ENCODE data around the gene LDAH. TPM values are rescaled to one million over a fixed set of nuclear protein-coding genes. Genes with fewer than 3 reads are reported as not detected.
A peak's percentile ranks its signal among the peaks of the same experiment; 100 is the strongest.

The LDAH gene
- total RNA-seq, 4 donors from 2014 or later = 7.4 to 14.5 (median 13.5) TPM

DNA sequence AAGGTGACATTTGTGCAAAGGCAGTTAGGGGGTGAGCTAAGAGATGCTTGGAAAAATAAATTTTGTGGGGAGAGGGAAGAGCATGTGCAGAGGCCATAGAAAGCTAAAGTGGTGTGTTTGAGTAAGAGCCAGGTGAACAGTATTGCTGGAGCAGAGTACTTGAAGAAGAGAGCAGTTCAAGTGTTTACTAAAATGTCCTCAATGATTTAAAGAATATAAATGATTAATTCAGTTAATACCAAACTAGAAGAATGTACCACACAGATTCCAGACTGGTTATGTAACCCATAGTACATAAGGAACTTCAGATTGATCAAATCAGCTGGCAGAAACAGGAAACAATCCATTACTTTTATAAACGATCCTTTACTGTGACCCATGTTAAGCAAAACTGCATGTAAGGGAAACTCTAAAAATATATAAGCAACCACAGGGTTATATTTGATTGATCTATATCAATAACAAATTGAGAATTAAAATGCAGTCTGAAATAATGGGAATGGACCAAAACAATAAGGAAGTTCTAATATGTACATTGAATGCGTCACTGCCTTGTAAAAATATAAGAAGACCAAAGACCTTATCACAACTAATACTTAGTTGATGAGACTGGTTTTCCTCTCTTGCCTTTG is 76.9 kb downstream of the LDAH start:
- no peak for DNase-seq
- Histone ChIP-seq H3K4me1 (no peaks in the 10 kb centered on the region), H3K27me3 (no peaks in the 10 kb centered on the region), H3K4me3 (no peak overlapping the region), H3K9me3 (no peaks in the 10 kb centered on the region), H3K27ac (no peak overlapping the region), H3K36me3 (no peaks in the 10 kb centered on the region)
- TF ChIP-seq CTCF (IDR thresholded peaks at IDR 0.05) (no peak), POLR2A (IDR thresholded peaks at IDR 0.05) (no peak)

DNA sequence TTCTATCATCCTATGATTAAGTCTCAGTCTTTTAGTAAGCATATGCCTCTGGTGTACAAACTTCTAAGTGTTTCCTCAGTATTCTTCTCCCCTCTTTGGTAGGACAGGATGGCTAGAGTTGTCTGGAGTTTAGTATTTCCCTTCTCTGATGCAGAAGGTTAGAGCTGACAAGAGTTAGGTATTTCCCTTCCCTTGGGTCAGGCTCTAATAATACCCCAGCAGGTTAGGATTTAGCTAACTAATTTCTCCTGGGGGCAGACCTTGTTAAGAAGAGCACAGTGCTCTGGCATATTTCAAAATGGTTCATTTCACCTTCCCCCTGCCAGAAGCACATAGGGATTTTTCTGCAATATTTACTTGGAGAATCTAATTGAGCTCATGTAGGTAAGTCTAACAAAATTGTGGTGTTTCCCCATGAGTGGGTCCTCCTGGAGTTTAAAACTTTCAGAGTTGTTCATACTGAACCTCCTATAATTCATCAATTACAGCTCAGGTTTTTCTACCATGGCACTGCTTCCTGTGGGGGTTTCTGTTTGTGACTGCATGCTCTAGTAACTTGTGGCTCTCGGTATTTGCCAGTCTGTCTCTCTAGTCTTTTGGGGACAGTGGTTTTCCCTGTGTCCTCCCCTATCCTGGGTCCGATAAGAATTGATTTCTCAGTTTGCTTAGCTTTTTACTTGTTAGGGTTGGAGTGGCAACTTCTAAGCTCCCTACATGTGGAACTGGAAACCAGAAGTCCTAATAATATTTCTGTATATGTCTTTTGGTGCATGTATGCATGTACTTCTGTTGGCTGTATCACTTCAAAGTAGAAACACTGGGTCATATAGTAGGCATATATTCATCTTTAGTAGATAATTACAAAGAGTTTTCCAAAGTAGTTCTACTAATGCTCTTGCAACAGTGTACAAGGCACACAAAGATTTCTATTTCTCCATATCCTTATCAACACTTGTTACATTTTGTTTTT is 78.2 kb downstream of the LDAH start:
- Histone ChIP-seq H3K27me3 (no peaks in the 10 kb centered on the region), H3K27ac (no peak overlapping the region), H3K9me3 (no peaks in the 10 kb centered on the region), H3K36me3 (no peaks in the 10 kb centered on the region), H3K4me3 (no peak overlapping the region), H3K4me1 (no peaks in the 10 kb centered on the region)
- TF ChIP-seq POLR2A (IDR thresholded peaks at IDR 0.05) (no peak), CTCF (IDR thresholded peaks at IDR 0.05) (no peak)
- DNase-seq = peak in 1 of 3 donors; percentile 20

GRCh38 chr2:20738772-20739171 is 84.1 kb downstream of the LDAH start:
- no peak overlapping the region for H3K27ac ChIP-seq
- no peaks in the 10 kb centered on the region for H3K4me1 ChIP-seq
- TF ChIP-seq POLR2A (IDR thresholded peaks at IDR 0.05) = no peak
- no peak overlapping the region for H3K4me3 ChIP-seq
- H3K36me3 ChIP-seq = peaks cover 0 to 6% (median 0%) of the 10 kb centered on the region in 3 donors
- DNase-seq = no peak
- H3K27me3 ChIP-seq = no peaks in the 10 kb centered on the region
- no peaks in the 10 kb centered on the region for H3K9me3 ChIP-seq

- Histone ChIP-seq H3K27ac (no peak overlapping the region), H3K4me1 (no peaks in the 10 kb centered on the region), H3K27me3 (no peaks in the 10 kb centered on the region), H3K9me3 (no peaks in the 10 kb centered on the region), H3K36me3 (peaks cover 0 to 6% (median 0%) of the 10 kb centered on the region in 3 donors), H3K4me3 (no peak overlapping the region)
- no peak for DNase-seq
- no peak for TF ChIP-seq CTCF (IDR thresholded peaks at IDR 0.05)
- no peak for TF ChIP-seq POLR2A (IDR thresholded peaks at IDR 0.05)
Observed at GRCh38 chr2:20737505-20737904, 85.4 kb downstream of the LDAH start.

DNA sequence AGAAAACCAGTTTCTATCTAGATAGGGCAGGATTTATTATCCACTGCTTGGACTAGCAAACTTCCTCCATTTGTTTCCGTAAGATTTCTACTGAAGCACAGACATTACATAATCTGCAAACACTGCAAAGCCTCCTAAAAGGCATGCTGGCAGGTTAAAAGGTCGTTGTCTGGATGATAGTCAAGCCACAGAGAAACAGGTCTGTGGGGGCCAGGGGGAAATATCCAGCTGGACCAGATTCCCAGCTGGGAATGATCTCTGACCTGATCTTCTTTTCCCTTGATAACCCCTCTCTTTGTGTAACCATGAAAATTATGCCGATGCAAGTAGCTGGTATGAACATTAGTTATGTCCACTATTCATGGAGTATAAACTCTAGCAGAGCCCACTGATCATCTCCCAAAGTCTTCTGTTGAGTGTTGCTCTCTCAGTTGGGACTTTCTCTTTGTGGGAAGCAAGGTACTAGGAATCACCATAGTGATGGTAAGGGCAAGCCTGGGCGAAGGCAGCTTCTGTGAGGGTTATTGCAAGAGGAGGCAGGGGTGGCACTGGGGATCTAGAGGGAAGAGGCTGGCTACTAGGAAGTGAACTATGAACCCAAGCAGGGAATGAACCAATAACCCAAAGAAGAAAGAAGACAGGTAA is 94.7 kb downstream of the LDAH start:
- Histone ChIP-seq H3K36me3 (no peaks in the 10 kb centered on the region), H3K9me3 (no peaks in the 10 kb centered on the region), H3K4me1 (no peaks in the 10 kb centered on the region), H3K27ac (no peak overlapping the region), H3K27me3 (no peaks in the 10 kb centered on the region), H3K4me3 (no peak overlapping the region)
- DNase-seq = no peak
- TF ChIP-seq POLR2A (IDR thresholded peaks at IDR 0.05) (no peak), CTCF (IDR thresholded peaks at IDR 0.05) (no peak)

DNA sequence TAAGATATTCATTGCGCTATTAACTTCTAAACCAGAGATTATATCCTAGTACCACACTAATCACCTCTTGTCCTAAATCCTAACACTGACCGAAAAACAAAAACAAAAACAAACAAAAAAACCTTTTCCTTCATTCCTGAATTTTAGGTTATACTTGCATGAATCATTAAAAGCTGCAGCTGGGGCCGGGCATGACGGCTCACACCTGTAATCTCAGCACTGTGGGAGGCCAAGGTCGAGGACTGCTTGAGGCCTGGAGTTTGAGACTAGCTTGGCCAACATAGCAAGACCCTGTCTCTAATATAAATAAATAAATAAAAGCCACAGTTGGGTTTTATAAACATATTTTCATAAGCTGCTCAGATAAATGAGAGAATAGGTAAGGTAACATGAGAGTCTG is 96.0 kb downstream of the LDAH start:
- Histone ChIP-seq H3K27ac (no peak overlapping the region), H3K27me3 (no peaks in the 10 kb centered on the region), H3K4me1 (no peaks in the 10 kb centered on the region), H3K9me3 (no peaks in the 10 kb centered on the region), H3K4me3 (no peak overlapping the region), H3K36me3 (no peaks in the 10 kb centered on the region)
- TF ChIP-seq CTCF (IDR thresholded peaks at IDR 0.05) (no peak), POLR2A (IDR thresholded peaks at IDR 0.05) (no peak)
- DNase-seq = no peak
